Measurements from ENCODE around the gene RALGAPA2.

RALGAPA2 gene

DNA sequence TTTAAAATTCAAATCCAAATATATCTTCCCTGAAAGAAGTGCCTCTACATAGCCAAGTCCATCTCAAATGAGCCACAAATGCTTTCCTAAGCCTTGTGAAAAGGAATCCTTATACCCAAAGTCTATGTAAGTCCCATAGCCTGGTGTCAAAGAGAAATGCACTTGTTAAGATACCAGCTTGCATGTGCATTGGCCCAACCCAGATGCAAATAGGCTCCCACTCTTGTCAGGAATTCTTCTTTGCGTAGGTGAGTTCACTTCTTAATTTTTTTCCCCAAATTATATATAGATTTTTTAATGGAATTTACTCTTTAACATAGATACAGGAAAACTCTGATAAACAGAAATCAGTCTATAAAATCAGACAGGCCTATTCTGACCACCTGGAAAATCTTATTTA is 105.6 kb downstream of the RALGAPA2 start:
- Histone ChIP-seq H4K20me1 (ENCODE audit: insufficient read depth, low read length) (no peaks in the 10 kb centered on the region), H3K27me3 (ENCODE audit: insufficient read depth, low read length) (no peaks in the 10 kb centered on the region), H3K79me2 (ENCODE audit: insufficient read depth, low read length) (no peaks in the 10 kb centered on the region), H3K4me2 (ENCODE audit: low read length) (no peak overlapping the region), H3K4me3 (ENCODE audit: low read depth, low read length, poor library complexity, severe bottlenecking) (no peak overlapping the region), H3K27ac (ENCODE audit: low read depth, low read length, poor library complexity, severe bottlenecking) (no peak overlapping the region), H3K9ac (ENCODE audit: low read length) (no peak overlapping the region), H2AFZ (ENCODE audit: low read length) (no peak overlapping the region), H3K36me3 (ENCODE audit: insufficient read depth, low read length) (no peaks in the 10 kb centered on the region), H3K4me1 (ENCODE audit: insufficient read depth, low read length, severe bottlenecking) (peaks cover 16% of the 10 kb centered on the region), H3F3A (ENCODE audit: insufficient read depth, low read length) (no peaks in the 10 kb centered on the region), H3K9me2 (ENCODE audit: low read depth, low read length) (no peaks in the 10 kb centered on the region), H3K9me3 (ENCODE audit: low read length) (no peaks in the 10 kb centered on the region)
- TF ChIP-seq EZH2 (IDR thresholded peaks at IDR 0.05; ENCODE audit: borderline replicate concordance, low read length): no peak
- TF ChIP-seq, protein P1, sequence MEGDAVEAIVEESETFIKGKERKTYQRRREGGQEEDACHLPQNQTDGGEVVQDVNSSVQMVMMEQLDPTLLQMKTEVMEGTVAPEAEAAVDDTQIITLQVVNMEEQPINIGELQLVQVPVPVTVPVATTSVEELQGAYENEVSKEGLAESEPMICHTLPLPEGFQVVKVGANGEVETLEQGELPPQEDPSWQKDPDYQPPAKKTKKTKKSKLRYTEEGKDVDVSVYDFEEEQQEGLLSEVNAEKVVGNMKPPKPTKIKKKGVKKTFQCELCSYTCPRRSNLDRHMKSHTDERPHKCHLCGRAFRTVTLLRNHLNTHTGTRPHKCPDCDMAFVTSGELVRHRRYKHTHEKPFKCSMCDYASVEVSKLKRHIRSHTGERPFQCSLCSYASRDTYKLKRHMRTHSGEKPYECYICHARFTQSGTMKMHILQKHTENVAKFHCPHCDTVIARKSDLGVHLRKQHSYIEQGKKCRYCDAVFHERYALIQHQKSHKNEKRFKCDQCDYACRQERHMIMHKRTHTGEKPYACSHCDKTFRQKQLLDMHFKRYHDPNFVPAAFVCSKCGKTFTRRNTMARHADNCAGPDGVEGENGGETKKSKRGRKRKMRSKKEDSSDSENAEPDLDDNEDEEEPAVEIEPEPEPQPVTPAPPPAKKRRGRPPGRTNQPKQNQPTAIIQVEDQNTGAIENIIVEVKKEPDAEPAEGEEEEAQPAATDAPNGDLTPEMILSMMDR (IDR thresholded peaks at IDR 0.05; ENCODE audit: low read length): no peak

- no peaks in the 10 kb centered on the region for H3K9me2 ChIP-seq (ENCODE audit: low read depth, low read length)
- H3F3A ChIP-seq (ENCODE audit: insufficient read depth, low read length): no peaks in the 10 kb centered on the region
- no peak overlapping the region for H2AFZ ChIP-seq (ENCODE audit: low read length)
- no peak for TF ChIP-seq EZH2 (IDR thresholded peaks at IDR 0.05; ENCODE audit: borderline replicate concordance, low read length)
- TF ChIP-seq, protein P1 (IDR thresholded peaks at IDR 0.05; ENCODE audit: low read length): no peak
- no peak overlapping the region for H3K4me3 ChIP-seq (ENCODE audit: low read depth, low read length, poor library complexity, severe bottlenecking)
- peaks cover 16% of the 10 kb centered on the region for H3K4me1 ChIP-seq (ENCODE audit: insufficient read depth, low read length, severe bottlenecking)
- no peaks in the 10 kb centered on the region for H3K36me3 ChIP-seq (ENCODE audit: insufficient read depth, low read length)
- no peaks in the 10 kb centered on the region for H4K20me1 ChIP-seq (ENCODE audit: insufficient read depth, low read length)
- no peaks in the 10 kb centered on the region for H3K9me3 ChIP-seq (ENCODE audit: low read length)
- no peaks in the 10 kb centered on the region for H3K27me3 ChIP-seq (ENCODE audit: insufficient read depth, low read length)
- no peak overlapping the region for H3K27ac ChIP-seq (ENCODE audit: low read depth, low read length, poor library complexity, severe bottlenecking)
- no peak overlapping the region for H3K4me2 ChIP-seq (ENCODE audit: low read length)
- H3K79me2 ChIP-seq (ENCODE audit: insufficient read depth, low read length): no peaks in the 10 kb centered on the region
- H3K9ac ChIP-seq (ENCODE audit: low read length): no peak overlapping the region
Observed at GRCh38 chr20:20606050-20606449, 106.4 kb downstream of the RALGAPA2 start.

GRCh38 chr20:20604907-20605306 is 107.5 kb downstream of the RALGAPA2 start:
- no peaks in the 10 kb centered on the region for H3K27me3 ChIP-seq (ENCODE audit: insufficient read depth, low read length)
- H4K20me1 ChIP-seq (ENCODE audit: insufficient read depth, low read length): no peaks in the 10 kb centered on the region
- H3K27ac ChIP-seq (ENCODE audit: low read depth, low read length, poor library complexity, severe bottlenecking): no peak overlapping the region
- H2AFZ ChIP-seq (ENCODE audit: low read length): no peak overlapping the region
- H3K4me1 ChIP-seq (ENCODE audit: insufficient read depth, low read length, severe bottlenecking): peaks cover 16% of the 10 kb centered on the region
- H3K4me3 ChIP-seq (ENCODE audit: low read depth, low read length, poor library complexity, severe bottlenecking): no peak overlapping the region
- H3K79me2 ChIP-seq (ENCODE audit: insufficient read depth, low read length): no peaks in the 10 kb centered on the region
- TF ChIP-seq, protein P1 (IDR thresholded peaks at IDR 0.05; ENCODE audit: low read length): no peak
- TF ChIP-seq EZH2 (IDR thresholded peaks at IDR 0.05; ENCODE audit: borderline replicate concordance, low read length): no peak
- H3K36me3 ChIP-seq (ENCODE audit: insufficient read depth, low read length): no peaks in the 10 kb centered on the region
- no peaks in the 10 kb centered on the region for H3K9me3 ChIP-seq (ENCODE audit: low read length)
- no peak overlapping the region for H3K4me2 ChIP-seq (ENCODE audit: low read length)
- H3K9me2 ChIP-seq (ENCODE audit: low read depth, low read length): no peaks in the 10 kb centered on the region
- H3K9ac ChIP-seq (ENCODE audit: low read length): no peak overlapping the region
- H3F3A ChIP-seq (ENCODE audit: insufficient read depth, low read length): no peaks in the 10 kb centered on the region

Measured in OCI-LY1 (cell line).